ENCODE data around the gene MGAT4C. TPM values are rescaled to one million over a fixed set of nuclear protein-coding genes. Genes with fewer than 3 reads are reported as not detected.

The MGAT4C gene
- total and polyA plus RNA-seq, 2 of the 8 experiments (the other 6 are each of a cell fraction or from before 2014, with no cell fraction given): 1.6 to 2.5 TPM

GRCh38 chr12:86138770-86139169, 117.4 kb downstream of the MGAT4C start:
- no peak overlapping the region for H3K4me3 ChIP-seq (ENCODE audit: extremely low read depth in 1 of 4, insufficient read depth in 2 of 4, low read depth in 3 of 4, low read length in 4 of 4)
- no peak overlapping the region for H3K18ac ChIP-seq (ENCODE audit: extremely low read depth, low read length)
- H3K79me1 ChIP-seq (ENCODE audit: low read depth, low read length): no peaks in the 10 kb centered on the region
- no peak overlapping the region for H3K9ac ChIP-seq (replicated peaks in 1 of 4; ENCODE audit: extremely low read depth in 1 of 4, low read depth in 3 of 4, low read length in 3 of 4)
- H3K9me3 ChIP-seq (ENCODE audit: insufficient read depth in 2 of 2, low read depth in 1 of 2, low read length in 1 of 2): no peaks in the 10 kb centered on the region
- H2BK15ac ChIP-seq (ENCODE audit: low read length): no peak overlapping the region
- no peak overlapping the region for H2BK5ac ChIP-seq (ENCODE audit: low read depth, low read length)
- no peak overlapping the region for H3K23ac ChIP-seq (ENCODE audit: insufficient read length)
- no peaks in the 10 kb centered on the region for H3K79me2 ChIP-seq (ENCODE audit: control insufficient read depth in 1 of 2, insufficient read depth in 2 of 2, low read length in 2 of 2)
- no peak overlapping the region for H3K27ac ChIP-seq (ENCODE audit: low read depth, low read length)
- no peak overlapping the region for H4K91ac ChIP-seq (replicated peaks; ENCODE audit: insufficient read length, low read length)
- no peak overlapping the region for H3K56ac ChIP-seq (replicated peaks; ENCODE audit: insufficient read length, low read depth, low read length)
- H4K8ac ChIP-seq (ENCODE audit: extremely low read depth, insufficient read depth, low read length): no peak overlapping the region
- no peaks in the 10 kb centered on the region for H3K23me2 ChIP-seq (ENCODE audit: low read depth, low read length)
- no peak overlapping the region for H4K5ac ChIP-seq (ENCODE audit: insufficient read length, low read depth, low read length)
- H3K14ac ChIP-seq (ENCODE audit: insufficient read length): no peak overlapping the region
- no peaks in the 10 kb centered on the region for H4K20me1 ChIP-seq (replicated peaks in 1 of 2; ENCODE audit: control insufficient read depth in 1 of 2, insufficient read depth in 2 of 2, low read length in 2 of 2)
- no peaks in the 10 kb centered on the region for H3K27me3 ChIP-seq (replicated peaks in 1 of 4; ENCODE audit: control insufficient read depth in 3 of 4, extremely low read depth in 1 of 4, insufficient read depth in 3 of 4, low read length in 3 of 4)
- 94% methylated on average over 2 of the region's 2 CpGs; no CpG with 5 or more reads in 1 of the 2 experiments for WGBS, 2 experiments (ENCODE audit: extremely low coverage in 1 of 2, insufficient coverage in 1 of 2, insufficient read length in 1 of 2, insufficient replicate concordance in 2 of 2, low coverage in 1 of 2, low lambda C conversion rate in 2 of 2, missing lambda C conversion rate in 1 of 2)
- no peak overlapping the region for H2BK20ac ChIP-seq (ENCODE audit: low read length)
- no peaks in the 10 kb centered on the region for H3K4me1 ChIP-seq (replicated peaks in 1 of 4; ENCODE audit: control insufficient read depth in 3 of 4, insufficient read depth in 4 of 4, low read length in 3 of 4)
- H3K4me2 ChIP-seq (ENCODE audit: insufficient read depth in 1 of 2, low read depth in 2 of 2, low read length in 2 of 2): no peak overlapping the region
- no peaks in the 10 kb centered on the region for H3K36me3 ChIP-seq (ENCODE audit: control insufficient read depth in 2 of 4, insufficient read depth in 4 of 4, low read length in 3 of 4)
- CTCF ChIA-PET (ENCODE audit: partially characterized antibody): no interaction called here
- DNase-seq (ENCODE audit: low read depth in 1 of 2, low spot score in 2 of 2) (no peak), FAIRE-seq (no peak)
- POLR2A ChIA-PET (ENCODE audit: partially characterized antibody): no interaction called here
- no peak overlapping the region for H3K4ac ChIP-seq (replicated peaks; ENCODE audit: insufficient read length, low read depth, low read length)
- H2BK12ac ChIP-seq (ENCODE audit: low read depth, low read length): no peak overlapping the region
- H2AFZ ChIP-seq (ENCODE audit: low read length): no peak overlapping the region
- H2BK120ac ChIP-seq (replicated peaks; ENCODE audit: low read depth, low read length): no peak overlapping the region
- no peak overlapping the region for H2AK5ac ChIP-seq (ENCODE audit: low read depth, low read length)
- TF ChIP-seq CTCF (IDR thresholded peaks at IDR 0.05; ENCODE audit: control extremely low read depth in 1 of 3, insufficient read depth in 1 of 3, low read depth in 1 of 3, low read length in 3 of 3): no peak
- no peak for TF ChIP-seq CBX5 (IDR thresholded peaks at IDR 0.05; ENCODE audit: low read depth, low read length)
- TF ChIP-seq JUND (IDR thresholded peaks at IDR 0.05; ENCODE audit: low read length): no peak
- TF ChIP-seq ASH2L (IDR thresholded peaks at IDR 0.05; ENCODE audit: low read length): no peak
- no peak for TF ChIP-seq POU5F1 (IDR thresholded peaks at IDR 0.05; ENCODE audit: low read depth, low read length)
- no peak for TF ChIP-seq YY1 (IDR thresholded peaks at IDR 0.05; ENCODE audit: low read depth, low read length)
- TF ChIP-seq SRF (IDR thresholded peaks at IDR 0.05; ENCODE audit: low read depth, low read length): no peak
- TF ChIP-seq CBX8 (IDR thresholded peaks at IDR 0.05; ENCODE audit: borderline replicate concordance, low read depth, low read length): no peak
- no peak for TF ChIP-seq SUZ12 (IDR thresholded peaks at IDR 0.05; ENCODE audit: low read length)
- no peak for TF ChIP-seq BCL11A (IDR thresholded peaks at IDR 0.05; ENCODE audit: low read depth in 2 of 2, low read length in 2 of 2)
- no peak for TF ChIP-seq MAFK (IDR thresholded peaks at IDR 0.05; ENCODE audit: low read depth, low read length)
- no peak for TF ChIP-seq SP4 (IDR thresholded peaks at IDR 0.05; ENCODE audit: low read length)
- no peak for TF ChIP-seq RAD21 (IDR thresholded peaks at IDR 0.05 in 1 of 2, conservative IDR thresholded peaks at IDR 0.05 in 1 of 2; ENCODE audit: low read depth in 2 of 2, low read length in 2 of 2)

All from H1 (cell line).